ENCODE results near the gene IGFL1.
"Not testable (repeated sequence)": the region's sequence is repeated elsewhere in the genome, so short reads cannot be mapped to it uniquely, and the experiment has no call there.

IGFL1 gene

GRCh38 chr19:46273931-46274330 lies 44.4 kb downstream of the IGFL1 start:
- not testable (repeated sequence) for DNase-seq

GRCh38 chr19:46279177-46279576 lies 49.6 kb downstream of the IGFL1 start:
- DNase-seq, result no peak

All from CD4-positive, alpha-beta T cell treated with Interleukin-6 for 4 hours (primary cell).